NCI-H146 treated with DMSO at 0.1 percent for 48 hours (cell line): Measurements from ENCODE around the gene SPPL2C.

Source experiments
- DNase-seq: peaks from one replicate; lab custom pipeline; 2025; ENCODE audit not compliant: unreplicated experiment; lab: John Stamatoyannopoulos, UW

The SPPL2C gene, protein sequence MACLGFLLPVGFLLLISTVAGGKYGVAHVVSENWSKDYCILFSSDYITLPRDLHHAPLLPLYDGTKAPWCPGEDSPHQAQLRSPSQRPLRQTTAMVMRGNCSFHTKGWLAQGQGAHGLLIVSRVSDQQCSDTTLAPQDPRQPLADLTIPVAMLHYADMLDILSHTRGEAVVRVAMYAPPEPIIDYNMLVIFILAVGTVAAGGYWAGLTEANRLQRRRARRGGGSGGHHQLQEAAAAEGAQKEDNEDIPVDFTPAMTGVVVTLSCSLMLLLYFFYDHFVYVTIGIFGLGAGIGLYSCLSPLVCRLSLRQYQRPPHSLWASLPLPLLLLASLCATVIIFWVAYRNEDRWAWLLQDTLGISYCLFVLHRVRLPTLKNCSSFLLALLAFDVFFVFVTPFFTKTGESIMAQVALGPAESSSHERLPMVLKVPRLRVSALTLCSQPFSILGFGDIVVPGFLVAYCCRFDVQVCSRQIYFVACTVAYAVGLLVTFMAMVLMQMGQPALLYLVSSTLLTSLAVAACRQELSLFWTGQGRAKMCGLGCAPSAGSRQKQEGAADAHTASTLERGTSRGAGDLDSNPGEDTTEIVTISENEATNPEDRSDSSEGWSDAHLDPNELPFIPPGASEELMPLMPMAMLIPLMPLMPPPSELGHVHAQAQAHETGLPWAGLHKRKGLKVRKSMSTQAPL

DNA sequence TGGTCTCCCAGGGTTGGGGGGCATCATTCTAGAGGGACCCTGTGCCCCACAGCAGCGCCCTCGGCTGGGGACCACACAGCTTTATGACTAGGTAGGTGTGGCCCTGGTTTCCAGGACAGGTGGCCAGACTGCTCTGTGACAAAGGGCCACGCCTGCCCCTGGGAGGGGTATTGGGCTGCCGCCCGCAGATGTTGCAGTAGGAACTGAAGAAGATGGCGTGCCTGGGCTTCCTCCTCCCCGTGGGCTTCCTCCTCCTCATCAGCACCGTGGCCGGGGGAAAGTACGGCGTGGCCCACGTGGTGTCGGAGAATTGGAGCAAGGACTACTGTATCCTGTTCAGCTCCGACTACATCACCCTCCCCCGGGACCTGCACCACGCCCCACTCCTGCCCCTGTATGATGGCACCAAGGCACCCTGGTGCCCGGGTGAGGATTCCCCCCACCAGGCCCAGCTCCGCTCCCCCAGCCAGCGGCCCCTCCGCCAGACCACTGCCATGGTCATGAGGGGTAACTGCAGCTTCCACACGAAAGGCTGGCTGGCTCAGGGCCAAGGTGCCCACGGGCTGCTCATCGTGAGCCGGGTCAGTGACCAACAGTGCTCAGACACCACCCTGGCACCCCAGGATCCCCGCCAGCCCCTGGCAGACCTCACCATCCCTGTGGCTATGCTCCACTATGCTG is at the start of gene SPPL2C:
SPPL2C (plus strand) TSS at position 187 of the 681 bp plus-strand sequence; CDS start at position 213, 26 bp downstream.
- DNase-seq, result no peak

DNA sequence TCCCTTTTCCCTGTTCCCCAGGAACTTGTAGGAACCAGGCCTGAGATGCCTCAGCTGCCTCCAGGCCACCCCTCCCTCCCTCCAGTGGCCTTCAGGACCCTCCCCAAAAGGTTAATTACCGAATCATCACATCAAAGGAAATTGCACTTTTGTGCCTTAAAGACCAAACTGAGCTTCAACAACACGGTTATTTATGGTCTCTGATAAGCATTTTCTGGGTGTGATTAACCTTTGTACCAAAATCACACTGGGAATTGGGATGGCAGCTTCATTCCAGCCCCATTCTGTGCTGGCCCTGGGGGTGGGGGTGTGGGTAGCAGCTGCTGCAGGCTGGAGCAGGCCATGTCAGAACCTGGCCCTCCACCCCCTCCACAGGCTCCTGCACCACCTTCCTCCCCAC is 43.9 kb upstream of the SPPL2C start:
- no peak for DNase-seq

DNA sequence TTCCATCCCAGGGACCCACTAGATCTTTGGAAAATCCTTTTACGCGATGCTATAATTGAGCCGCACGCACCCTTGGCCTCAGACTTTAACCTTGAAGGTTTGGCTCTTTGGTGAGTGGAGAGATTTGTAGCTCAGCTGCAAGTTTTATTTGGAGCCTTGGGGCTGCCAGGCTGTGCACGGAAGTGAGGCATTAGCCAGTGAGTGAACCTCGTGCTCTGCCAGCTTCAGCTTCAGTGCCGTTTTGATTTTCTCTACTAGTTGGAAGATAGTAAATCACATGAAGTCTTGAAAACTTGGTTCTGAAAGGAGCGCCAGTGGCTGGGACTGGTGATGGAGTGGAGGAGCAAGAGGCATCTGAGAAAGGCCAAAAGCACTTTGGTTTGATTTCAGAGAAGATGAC is 43.3 kb upstream of the SPPL2C start:
- no peak for DNase-seq

DNA sequence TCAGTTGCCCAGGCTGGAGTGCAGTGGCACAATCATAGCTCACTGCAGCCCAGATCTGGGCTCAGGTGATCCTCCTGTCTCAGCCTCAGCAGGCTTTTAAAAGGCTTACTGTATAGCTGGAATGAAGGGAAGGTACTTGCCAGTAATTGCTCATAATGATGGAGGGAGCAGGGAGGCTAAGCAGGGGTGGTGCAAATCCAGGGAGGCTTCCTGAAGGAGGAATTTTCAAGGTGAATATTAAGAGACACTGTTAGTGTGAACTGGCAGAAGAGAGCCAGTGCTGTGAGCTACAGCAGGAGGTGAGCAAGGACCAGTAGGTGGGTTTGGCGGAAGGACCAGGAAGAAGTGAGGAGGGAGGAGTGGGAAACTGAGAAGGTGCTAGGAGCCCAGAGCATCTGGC is 35.8 kb upstream of the SPPL2C start:
- no peak for DNase-seq

DNA sequence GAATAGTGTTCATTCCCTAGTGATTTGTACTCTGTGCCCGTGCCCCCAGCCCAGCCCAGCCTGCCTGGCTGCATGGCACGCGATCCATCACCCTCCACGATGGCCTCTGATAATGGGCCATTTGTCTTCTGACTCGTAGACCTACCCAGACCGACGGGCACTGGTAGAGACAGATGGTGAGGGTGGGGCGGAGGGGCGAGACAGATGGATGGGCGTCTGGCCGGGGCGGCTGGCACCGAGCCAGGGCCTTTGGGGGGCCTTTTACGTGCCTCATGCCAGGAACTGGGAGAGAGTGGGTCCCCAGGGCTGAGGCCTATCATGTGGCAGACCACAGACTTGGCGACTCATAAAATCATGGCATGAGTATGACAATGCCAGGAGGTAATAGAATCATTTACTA is 35.2 kb upstream of the SPPL2C start:
- DNase-seq, result no peak

DNA sequence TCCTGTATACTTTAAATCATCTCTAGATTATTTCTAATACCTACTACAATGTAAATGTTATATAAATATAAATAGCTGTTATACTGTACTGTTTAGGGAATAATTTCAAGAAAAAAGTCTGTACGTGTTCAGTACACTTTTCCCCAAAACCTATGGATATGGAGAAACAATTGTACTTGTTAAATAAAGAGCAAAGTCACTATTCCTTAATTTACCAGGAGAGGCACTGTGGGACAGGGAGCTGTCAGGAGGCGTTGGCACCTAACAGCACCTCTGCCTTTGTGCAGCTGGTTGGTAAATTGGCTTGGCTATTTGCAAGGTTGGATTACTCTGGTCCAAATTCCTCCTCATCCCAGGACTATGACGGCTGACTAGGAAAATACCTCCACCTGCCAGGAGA is 32.6 kb upstream of the SPPL2C start:
- DNase-seq, result no peak

DNA sequence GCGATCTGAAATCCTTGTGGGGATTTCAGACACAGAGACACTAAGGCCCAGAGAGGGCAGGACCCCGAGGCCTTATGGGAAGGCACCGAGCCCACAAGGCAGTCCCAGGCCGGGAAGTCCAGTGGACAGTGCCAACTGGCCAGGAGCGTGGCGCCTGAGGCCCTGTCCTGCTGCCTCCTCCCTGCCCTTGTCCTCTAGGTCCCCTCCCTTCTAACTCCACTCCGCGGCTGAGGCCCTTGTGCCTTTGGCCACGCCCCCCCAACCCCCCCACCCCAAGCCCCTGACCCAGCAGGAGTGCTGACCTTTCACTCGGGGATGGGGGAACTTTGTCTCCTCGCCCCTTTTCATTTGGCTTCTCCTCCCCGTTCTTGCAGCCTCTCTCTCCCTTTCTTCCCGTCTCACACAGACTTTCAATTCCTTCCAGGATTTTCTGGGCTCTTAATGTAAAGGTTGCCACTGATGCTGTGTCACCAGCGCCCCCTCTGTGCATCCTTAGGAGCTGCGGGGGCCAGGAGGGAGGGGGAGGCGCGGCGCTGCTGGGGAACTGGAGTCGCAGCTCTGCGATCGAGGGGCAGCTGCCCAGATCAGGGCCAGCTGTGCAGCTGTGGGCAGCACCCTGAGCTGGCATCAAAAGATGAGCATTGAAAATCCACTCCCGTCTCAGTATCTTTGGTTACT is 31.5 kb upstream of the SPPL2C start:
- no peak for DNase-seq

DNA sequence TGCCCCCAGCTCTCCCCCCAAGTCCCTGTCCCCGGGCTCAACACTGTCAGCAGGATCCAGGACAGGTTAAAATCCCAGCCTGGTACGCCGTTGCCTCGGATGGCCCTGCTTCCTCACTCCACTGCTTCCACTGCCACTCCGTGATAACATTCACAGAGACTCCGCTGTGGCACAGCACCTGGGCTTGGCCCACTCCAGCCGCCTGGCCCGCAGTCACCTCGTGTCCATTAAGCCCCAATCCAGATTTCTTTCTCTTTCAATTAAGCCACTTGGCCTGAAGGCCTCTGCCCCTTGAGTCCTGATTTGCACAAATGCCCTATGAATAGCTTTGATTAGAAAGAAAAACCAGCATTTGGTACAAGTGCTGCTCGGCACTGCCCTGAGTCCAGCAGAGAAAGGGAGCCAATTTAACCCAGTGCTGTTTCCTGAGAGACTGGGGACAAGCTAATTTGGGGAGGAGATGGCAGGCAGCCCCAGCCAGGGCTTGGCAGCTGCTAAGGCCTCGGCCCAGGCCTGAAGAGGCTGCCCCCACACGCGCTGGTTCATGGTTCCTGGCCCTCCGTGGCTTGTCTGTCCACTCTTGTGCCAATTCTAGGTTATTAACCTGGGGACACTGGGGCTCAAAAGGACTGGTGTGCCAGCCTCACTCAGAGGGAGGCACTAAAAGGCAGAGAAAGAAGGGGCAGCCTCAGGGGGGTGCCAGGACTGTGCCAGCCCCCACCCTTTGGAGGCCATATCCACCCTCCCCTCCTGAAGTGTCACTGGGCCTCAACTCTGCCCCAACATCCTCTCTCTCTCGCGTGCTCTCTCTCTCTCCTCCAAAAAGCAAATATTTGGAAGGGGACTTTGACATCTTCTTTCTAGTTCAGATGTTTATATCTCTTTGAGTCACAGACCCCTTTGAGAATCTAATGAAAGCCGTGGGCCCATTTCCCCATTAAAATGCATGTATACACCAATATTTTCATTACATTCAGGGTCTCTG is 29.8 kb upstream of the SPPL2C start:
- DNase-seq, result no peak

DNA sequence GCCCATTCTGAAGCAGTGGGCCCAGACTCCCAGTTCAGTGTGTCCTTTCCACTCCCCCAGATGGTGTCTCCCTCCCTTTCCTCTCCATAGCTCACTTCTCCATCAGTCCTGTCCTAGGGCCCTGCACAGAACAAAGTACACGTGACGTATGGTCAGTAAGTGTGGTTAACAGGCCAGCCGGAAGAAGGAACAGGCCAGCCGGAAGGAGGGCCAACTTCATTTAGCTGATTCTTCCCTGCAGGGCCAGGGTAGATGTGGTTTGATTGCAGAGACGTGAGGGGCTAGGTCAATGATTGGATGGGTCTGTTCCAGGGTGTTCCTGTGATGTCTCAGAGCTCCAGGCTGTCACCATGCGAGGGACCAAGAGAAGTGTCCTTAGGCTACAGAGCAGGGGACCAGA is 28.9 kb upstream of the SPPL2C start:
- no peak for DNase-seq

DNA sequence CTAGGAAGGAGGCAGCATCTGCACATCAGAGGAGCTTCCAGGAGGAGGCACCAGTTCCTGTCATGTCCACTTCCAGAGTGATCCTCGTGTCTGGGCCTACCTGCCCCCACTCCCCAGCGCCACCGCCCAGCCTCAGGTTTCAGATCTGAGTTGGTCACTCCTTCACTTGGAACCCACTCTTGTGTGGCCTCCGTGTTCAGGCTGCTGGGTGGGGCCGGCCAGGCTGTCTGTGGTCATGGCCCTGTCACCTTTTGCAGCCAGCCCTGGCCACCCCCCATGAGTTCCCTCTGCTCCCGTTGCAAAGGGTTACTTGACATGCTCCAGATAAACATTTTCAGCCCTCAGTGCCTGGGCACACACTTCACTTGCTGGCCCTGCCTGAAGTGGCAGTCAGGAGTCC is 26.6 kb upstream of the SPPL2C start:
- DNase-seq, result no peak

DNA sequence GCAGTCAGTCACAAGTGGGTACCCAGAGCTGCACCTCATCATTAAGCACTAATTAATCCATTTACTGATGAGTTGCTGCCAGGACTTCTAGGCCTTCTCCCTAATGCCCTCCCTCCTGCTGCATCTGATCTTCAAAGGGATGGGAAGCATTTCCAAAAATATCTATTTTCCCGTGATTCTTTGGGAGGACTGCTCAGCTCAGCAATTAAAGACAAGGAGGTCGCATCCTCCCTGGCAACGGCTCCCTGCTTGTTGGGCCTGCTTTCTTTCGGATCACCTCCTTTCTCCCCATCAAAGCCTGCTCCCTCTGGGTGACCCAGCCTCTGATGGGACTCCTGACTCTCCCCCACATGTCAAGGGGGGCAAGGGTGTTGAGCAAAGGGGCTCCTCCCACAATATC is 26.0 kb upstream of the SPPL2C start:
- no peak for DNase-seq

DNA sequence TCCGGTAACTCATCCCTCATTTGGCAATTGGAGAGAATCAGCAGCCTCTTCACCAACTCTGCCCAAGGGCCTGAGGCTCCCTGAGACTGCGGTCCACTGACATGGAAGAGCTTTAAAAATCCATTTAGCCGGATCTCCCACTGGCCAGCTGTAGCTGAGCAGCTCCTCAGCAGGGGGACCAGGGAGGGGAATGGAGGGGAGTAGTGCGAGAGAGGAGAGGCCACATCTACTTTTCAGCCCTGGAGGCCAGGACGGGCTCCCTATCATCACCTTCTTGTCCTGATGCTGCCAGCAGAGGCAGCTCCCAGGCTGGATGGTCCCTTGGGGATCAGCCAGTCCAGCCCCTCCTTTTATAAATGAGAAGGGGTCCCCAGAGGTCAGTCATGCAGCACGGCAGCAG is 25.0 kb upstream of the SPPL2C start:
- DNase-seq, result no peak

DNA sequence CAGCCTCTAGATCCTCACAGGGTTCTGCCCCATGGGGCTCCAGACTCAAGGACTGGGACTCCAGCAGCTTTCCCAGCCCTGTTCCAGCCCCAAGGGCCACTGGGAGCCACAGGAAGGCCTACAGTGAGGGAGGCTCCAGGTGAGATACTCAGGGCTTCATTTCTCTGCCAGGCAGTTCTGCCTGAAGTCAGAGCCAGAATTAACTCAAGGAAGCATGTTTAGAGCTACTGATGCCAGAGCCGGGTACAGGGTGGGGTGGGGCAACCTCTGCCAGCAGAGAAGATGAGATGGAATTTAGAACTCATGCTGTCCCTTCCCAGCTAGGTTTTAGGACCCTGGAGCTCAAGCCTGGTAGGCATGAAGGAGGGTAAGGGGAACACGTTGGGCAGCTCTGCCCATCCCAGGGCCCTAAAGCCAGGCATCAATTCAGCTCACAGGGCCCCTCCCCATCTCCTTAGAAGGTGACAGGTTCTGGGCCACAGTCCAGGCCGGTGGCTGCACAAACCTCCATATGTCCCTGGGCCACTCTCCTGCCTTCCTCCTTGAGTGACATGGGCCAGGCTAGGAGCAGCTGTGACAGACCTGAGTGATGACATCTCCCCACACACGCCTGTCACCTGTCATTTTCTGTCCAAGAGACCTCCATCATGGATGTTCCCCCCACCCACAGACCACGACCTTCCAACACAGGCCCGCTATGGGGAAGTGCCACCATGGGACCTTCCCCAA is 24.5 kb upstream of the SPPL2C start:
- DNase-seq, result no peak

DNA sequence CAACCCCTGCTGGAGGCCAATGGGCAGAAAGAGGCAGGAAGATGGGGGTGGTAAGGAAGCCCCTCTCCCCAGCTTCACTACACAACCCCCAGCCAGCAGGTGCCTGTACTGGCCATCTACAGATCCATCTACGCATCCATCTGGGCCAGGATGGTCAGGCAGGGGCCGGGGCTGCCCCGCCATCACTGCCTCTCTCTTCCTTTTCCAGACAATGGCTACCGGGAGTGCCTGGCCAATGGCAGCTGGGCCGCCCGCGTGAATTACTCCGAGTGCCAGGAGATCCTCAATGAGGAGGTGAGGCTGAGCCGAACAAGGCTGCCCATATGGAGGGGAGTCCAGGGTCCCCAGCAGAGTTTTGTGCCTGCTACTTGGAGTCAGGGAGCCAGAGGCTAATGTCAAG is 23.5 kb upstream of the SPPL2C start:
- no peak for DNase-seq

DNA sequence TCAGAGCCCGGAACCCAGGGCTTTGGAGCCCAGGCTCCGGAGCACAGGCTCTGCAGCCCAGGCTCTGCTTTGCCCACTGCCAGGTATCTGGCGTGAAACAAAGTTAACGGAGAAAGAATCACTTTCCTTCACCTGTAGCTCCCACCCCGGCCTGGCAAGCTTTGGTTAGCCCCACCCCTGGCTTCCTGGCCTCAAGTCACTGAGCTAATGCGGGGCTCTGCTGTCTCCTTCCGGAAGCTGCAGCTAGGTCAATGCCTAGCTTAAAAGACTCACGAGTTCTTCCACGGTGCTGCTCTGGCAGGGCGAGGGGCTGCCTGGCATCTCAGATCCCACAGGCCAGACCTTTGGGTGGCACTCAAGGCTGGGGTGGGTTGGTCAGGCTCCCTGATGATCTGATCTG is 21.1 kb upstream of the SPPL2C start:
- DNase-seq, result no peak

DNA sequence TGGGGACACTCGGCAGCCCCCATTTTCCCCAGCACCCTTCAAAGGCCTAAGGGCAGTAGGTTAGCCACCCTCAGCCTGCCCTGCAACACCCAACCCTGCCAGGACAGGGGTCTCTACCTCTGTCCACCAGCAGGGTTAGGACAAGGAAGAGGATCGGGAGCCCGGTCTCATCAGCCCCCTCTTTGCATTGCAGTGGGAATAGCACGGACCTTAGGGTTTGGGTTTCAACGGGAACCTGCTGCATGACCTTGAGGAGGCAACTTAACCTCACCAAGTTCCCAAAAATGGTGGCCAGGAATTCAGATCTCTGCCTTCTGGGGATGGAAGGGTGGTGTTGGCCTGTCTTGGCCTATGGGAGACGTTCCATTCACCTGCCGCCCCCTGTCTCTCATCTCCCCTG is 20.2 kb upstream of the SPPL2C start:
- DNase-seq, result no peak

DNA sequence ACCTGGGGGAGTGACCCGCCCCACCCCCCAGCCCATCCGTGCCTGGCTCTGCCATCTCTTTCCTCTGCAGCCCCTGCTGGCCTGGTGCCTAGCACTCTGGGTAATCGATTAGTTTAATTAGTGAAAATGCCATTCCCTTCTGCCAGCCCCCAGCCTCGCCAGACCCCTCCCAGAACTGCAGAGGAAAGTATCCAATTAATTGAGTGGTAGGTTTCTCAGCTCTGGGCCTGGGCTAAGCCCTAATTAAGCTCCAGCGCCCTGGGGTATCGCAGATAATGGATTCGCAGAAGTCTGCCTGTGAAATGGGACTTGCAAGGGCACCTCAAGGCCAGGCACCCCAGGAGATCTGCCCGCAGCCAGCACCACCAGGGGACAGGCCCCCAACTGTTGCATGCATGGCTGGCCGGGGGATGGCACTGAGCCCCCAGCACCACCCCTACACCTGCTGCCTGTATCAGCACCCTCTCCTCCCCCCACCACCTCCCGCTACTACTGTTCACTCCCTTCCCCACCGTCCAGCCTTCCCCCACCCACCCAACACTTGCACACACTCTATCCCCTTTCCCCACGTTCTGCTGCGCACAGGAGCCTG is 19.7 kb upstream of the SPPL2C start:
- no peak for DNase-seq

DNA sequence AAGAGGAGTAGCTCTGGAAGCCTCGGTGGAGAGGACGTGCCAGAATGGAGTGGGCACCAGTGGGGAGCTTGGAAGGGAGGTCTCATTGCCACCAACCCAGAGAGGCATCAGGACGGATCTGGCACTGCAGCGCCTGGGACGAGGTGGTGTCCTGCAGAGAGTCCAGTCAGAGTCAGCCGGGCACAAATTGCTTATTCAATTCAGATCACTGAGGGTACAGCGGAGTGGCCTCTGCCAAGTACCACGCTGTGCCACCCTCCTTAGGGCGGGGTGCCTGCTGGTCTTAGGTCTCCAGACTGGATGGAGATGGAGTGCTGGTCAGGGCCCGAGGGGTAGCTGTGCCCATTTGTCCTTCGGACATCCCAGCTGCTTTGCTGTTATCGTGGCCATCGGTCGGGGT is 18.9 kb upstream of the SPPL2C start:
- DNase-seq, result no peak

DNA sequence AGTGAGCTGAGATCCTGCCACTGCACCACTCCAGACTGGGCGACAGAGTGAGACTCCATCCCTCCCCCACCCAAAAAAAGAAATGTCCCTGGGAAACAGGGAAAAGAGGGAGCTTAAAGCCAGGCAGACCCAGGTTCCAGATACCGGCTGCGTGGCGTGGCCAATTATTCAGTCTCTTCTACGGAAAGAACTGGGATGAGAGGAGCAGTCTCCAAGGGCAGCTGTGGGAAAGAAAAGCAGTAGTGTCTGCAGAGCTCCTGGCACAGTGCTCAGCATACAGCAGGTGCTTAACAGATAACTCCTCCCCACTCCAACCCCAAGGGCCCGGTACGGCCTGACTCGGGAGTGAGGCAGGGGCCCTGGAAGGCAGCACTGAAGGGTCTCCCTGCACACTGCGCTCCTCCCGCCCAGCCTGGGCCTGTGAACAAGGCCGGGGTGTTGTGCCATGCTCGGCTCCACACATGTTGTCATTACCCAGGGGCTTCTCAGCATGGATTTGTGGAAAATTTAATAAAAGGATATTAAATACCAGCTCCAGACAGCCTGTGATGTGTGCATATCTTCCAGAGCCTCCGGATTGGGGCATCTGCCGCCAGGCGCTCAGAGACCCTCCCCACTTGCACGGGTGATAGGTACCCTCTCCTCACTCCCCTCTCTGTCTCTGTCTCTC is 17.6 kb upstream of the SPPL2C start:
- no peak for DNase-seq
